ENCODE measurements around the gene IGFBP4.

- TF ChIP-seq, protein P1, sequence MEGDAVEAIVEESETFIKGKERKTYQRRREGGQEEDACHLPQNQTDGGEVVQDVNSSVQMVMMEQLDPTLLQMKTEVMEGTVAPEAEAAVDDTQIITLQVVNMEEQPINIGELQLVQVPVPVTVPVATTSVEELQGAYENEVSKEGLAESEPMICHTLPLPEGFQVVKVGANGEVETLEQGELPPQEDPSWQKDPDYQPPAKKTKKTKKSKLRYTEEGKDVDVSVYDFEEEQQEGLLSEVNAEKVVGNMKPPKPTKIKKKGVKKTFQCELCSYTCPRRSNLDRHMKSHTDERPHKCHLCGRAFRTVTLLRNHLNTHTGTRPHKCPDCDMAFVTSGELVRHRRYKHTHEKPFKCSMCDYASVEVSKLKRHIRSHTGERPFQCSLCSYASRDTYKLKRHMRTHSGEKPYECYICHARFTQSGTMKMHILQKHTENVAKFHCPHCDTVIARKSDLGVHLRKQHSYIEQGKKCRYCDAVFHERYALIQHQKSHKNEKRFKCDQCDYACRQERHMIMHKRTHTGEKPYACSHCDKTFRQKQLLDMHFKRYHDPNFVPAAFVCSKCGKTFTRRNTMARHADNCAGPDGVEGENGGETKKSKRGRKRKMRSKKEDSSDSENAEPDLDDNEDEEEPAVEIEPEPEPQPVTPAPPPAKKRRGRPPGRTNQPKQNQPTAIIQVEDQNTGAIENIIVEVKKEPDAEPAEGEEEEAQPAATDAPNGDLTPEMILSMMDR (IDR thresholded peaks at IDR 0.05; ENCODE audit: poor library complexity) = no peak
- no peak for TF ChIP-seq EZH2 (IDR thresholded peaks at IDR 0.05; ENCODE audit: borderline replicate concordance)
Observed at GRCh38 chr17:40484285-40484972, 41.2 kb downstream of the IGFBP4 start.

Data from hepatocyte (in vitro differentiated cells).